Measurements from ENCODE around the gene RNF5. TPM values are rescaled to one million over a fixed set of nuclear protein-coding genes. Genes with fewer than 3 reads are reported as not detected.

Gene RNF5
- total RNA-seq, 3 donors from 2014 or later (not counting 1 experiment from before 2014, with no cell fraction given): 35.1 to 39.2 (median 36.6) TPM

DNA sequence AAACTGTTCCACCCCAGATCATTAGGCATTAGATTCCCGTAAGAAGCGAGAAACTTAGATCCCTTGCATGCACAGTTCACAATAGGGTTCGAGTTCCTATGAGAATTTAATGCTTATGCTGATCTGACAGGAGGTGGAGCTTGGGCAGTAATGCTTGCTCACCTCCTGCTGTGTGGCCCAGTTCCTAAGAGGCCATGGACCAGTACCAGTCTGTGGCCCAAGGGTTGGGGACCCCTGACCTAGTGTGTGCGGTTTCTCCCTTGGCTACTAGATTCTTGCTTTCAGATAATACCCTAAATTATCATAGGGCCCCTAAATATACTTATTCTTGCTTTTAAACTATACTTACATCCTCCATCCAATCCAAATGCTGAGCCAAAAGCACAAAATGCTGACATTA, 16.2 kb downstream of the RNF5 start:
- ATAC-seq (no peak), DNase-seq (no peak)
- no peaks in the 10 kb centered on the region for H3K9me3 ChIP-seq (ENCODE audit: control insufficient read depth, insufficient read depth, low read length)
- H3K4me1 ChIP-seq (ENCODE audit: control insufficient read depth, insufficient read depth, low read length): peaks cover 67% of the 10 kb centered on the region
- Mint-ChIP-seq H3K36me3 (no peaks in the 10 kb centered on the region), H3K27me3 (ENCODE audit: low read depth in 2 of 2) (no peaks in the 10 kb centered on the region), H3K9me3 (no peaks in the 10 kb centered on the region), H3K4me3 (peak overlapping the region; percentile 98), H3K27ac (peak overlapping the region; percentile 99), H3K4me1 (peaks cover 51 to 73% of the 10 kb centered on the region in 2 donors)
- WGBS (ENCODE audit: insufficient coverage): 97% methylated on average over 4 of the region's 4 CpGs
- intact Hi-C loops (cut with micrococcal nuclease): loop anchor here (10.0 kb wide), 1 partner anchor 220 kb away; the partner anchor contains the start of gene DXO
- no peak overlapping the region for H3K4me3 ChIP-seq (ENCODE audit: low read length)
- H3K36me3 ChIP-seq (ENCODE audit: control insufficient read depth, insufficient read depth, low read length): peaks cover 7% of the 10 kb centered on the region
- H3K27ac ChIP-seq (ENCODE audit: low read length): peak overlapping the region; percentile 82
- H3K27me3 ChIP-seq (ENCODE audit: control insufficient read depth, insufficient read depth, low read length): no peaks in the 10 kb centered on the region
- TF ChIP-seq, protein P1, sequence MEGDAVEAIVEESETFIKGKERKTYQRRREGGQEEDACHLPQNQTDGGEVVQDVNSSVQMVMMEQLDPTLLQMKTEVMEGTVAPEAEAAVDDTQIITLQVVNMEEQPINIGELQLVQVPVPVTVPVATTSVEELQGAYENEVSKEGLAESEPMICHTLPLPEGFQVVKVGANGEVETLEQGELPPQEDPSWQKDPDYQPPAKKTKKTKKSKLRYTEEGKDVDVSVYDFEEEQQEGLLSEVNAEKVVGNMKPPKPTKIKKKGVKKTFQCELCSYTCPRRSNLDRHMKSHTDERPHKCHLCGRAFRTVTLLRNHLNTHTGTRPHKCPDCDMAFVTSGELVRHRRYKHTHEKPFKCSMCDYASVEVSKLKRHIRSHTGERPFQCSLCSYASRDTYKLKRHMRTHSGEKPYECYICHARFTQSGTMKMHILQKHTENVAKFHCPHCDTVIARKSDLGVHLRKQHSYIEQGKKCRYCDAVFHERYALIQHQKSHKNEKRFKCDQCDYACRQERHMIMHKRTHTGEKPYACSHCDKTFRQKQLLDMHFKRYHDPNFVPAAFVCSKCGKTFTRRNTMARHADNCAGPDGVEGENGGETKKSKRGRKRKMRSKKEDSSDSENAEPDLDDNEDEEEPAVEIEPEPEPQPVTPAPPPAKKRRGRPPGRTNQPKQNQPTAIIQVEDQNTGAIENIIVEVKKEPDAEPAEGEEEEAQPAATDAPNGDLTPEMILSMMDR (IDR thresholded peaks at IDR 0.05): no peak

DNA sequence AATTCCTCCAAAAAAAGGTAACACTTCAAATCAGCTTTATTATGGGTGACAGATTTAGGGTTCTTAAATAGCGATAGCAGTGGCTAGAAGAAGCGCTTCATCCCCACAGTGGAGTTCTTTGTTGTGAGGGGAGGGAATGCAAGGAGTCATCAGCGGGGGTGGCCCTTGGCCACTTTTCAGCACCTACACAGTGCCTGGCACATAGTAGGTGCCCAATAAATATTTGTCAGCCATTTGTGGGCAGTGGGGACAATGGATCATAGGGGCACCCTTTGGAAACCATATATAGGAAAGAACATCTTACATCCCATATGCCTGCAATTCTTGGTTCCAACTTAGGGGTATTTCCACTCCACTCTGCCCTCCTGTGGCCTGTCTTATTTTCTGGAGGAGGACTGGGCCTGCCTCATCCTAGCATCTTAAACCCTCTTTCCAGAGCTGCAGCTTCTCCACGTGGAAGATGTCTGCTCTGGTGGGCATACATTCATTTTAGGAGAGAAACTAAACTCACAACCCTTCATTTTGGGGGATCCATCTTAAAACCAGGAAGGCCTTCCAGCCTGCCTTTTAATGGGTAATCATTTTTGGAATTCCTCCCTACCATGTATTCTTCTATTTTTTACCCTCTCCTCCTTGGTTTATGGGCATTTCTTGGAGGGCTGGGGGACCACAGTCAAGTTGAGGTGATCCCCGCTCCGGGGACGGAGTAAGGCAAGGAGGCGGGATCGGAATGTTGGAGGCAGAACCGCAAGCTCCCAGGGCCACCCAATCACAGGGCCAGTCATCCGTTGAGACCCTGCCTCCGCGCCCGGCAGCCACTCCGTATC, 16.8 kb downstream of the RNF5 start:
- H3K4me3 Mint-ChIP-seq: peak overlapping the region; percentile 98
- no peak for ATAC-seq
- peaks cover 50 to 71% of the 10 kb centered on the region in 2 donors for H3K4me1 Mint-ChIP-seq

GRCh38 chr6:32195652-32195901, 17.4 kb downstream of the RNF5 start:
- intact Hi-C loops (cut with micrococcal nuclease): loop anchor here (1.0 to 10.0 kb wide), 6 partner anchors 17 to 777 kb away; partner anchors contain the start of genes ATF6B, DXO, PPT2 and PSMB8

More for the DNA sequence above, 16.8 kb downstream of the RNF5 start:
- no peaks in the 10 kb centered on the region for H3K27me3 ChIP-seq (ENCODE audit: control insufficient read depth, insufficient read depth, low read length)
- H3K4me1 ChIP-seq (ENCODE audit: control insufficient read depth, insufficient read depth, low read length): peaks cover 65% of the 10 kb centered on the region
- H3K9me3 Mint-ChIP-seq: no peaks in the 10 kb centered on the region
- intact Hi-C loops (cut with micrococcal nuclease): loop anchor here (1.0 to 10.0 kb wide), 6 partner anchors 17 to 777 kb away; partner anchors contain the start of genes ATF6B, DXO, PPT2 and PSMB8
- no peaks in the 10 kb centered on the region for H3K9me3 ChIP-seq (ENCODE audit: control insufficient read depth, insufficient read depth, low read length)
- H3K4me3 ChIP-seq (ENCODE audit: low read length): peak overlapping the region; percentile 31
- TF ChIP-seq, protein P1 (IDR thresholded peaks at IDR 0.05): peak; percentile 61
- peak overlapping the region; percentile 99 for H3K27ac Mint-ChIP-seq
- H3K27me3 Mint-ChIP-seq (ENCODE audit: low read depth in 2 of 2): no peaks in the 10 kb centered on the region
- H3K36me3 Mint-ChIP-seq: no peaks in the 10 kb centered on the region
- DNase-seq: peak; percentile 25 to 70
- H3K36me3 ChIP-seq (ENCODE audit: control insufficient read depth, insufficient read depth, low read length): peaks cover 7% of the 10 kb centered on the region
- peak overlapping the region; percentile 82 for H3K27ac ChIP-seq (ENCODE audit: low read length)
- 13% methylated on average over 14 of the region's 15 CpGs for WGBS (ENCODE audit: insufficient coverage)

More at GRCh38 chr6:32195652-32195901, 17.4 kb downstream of the RNF5 start:
- peaks cover 7% of the 10 kb centered on the region for H3K36me3 ChIP-seq (ENCODE audit: control insufficient read depth, insufficient read depth, low read length)
- under 1% methylated on average over 25 of the region's 25 CpGs for WGBS (ENCODE audit: insufficient coverage)
- no peaks in the 10 kb centered on the region for H3K27me3 ChIP-seq (ENCODE audit: control insufficient read depth, insufficient read depth, low read length)
- Mint-ChIP-seq H3K27ac (peak overlapping the region; percentile 99), H3K9me3 (no peaks in the 10 kb centered on the region), H3K4me1 (peaks cover 46 to 67% of the 10 kb centered on the region in 2 donors), H3K27me3 (ENCODE audit: low read depth in 2 of 2) (no peaks in the 10 kb centered on the region), H3K36me3 (no peaks in the 10 kb centered on the region), H3K4me3 (peak overlapping the region; percentile 98)
- ATAC-seq (peak; percentile 79 to 94 (median 82)), DNase-seq (peak; percentile 99)
- peak overlapping the region; percentile 100 for H3K27ac ChIP-seq (ENCODE audit: low read length)
- no peaks in the 10 kb centered on the region for H3K9me3 ChIP-seq (ENCODE audit: control insufficient read depth, insufficient read depth, low read length)
- peaks cover 61% of the 10 kb centered on the region for H3K4me1 ChIP-seq (ENCODE audit: control insufficient read depth, insufficient read depth, low read length)
- no peak overlapping the region for H3K4me3 ChIP-seq (ENCODE audit: low read length)
- TF ChIP-seq, protein P1 (IDR thresholded peaks at IDR 0.05): peak; percentile 36

Data from natural killer cell (primary cell).